ENCODE measurements around the gene PDLIM1.
A peak's percentile ranks its signal among the peaks of the same experiment; 100 is the strongest.

The PDLIM1 gene

GRCh38 chr10:95314192-95314918 lies 23.6 kb upstream of the PDLIM1 start:
- no peak for DNase-seq

- DNase-seq: no peak
These were observed 22.2 kb upstream of the PDLIM1 start for GRCh38 chr10:95312986-95313495.

- no peak for DNase-seq
These were observed 21.5 kb upstream of the PDLIM1 start for GRCh38 chr10:95312257-95312656.

- DNase-seq: no peak
These were observed 19.2 kb upstream of the PDLIM1 start for GRCh38 chr10:95309958-95310357.

GRCh38 chr10:95308389-95309302 lies 17.8 kb upstream of the PDLIM1 start:
- peak; percentile 23 for DNase-seq

GRCh38 chr10:95306851-95307250 lies 16.0 kb upstream of the PDLIM1 start:
- DNase-seq: no peak

GRCh38 chr10:95306318-95306650 lies 15.5 kb upstream of the PDLIM1 start:
- no peak for DNase-seq

GRCh38 chr10:95305606-95306317 lies 15.0 kb upstream of the PDLIM1 start:
- DNase-seq: no peak

- DNase-seq: no peak
These were observed 14.2 kb upstream of the PDLIM1 start for GRCh38 chr10:95304976-95305375.

GRCh38 chr10:95304463-95304862 lies 13.7 kb upstream of the PDLIM1 start:
- no peak for DNase-seq

- DNase-seq: no peak
These were observed 13.1 kb upstream of the PDLIM1 start for GRCh38 chr10:95303950-95304349.

GRCh38 chr10:95303535-95303934 lies 12.7 kb upstream of the PDLIM1 start:
- DNase-seq: no peak

- DNase-seq: no peak
These were observed 9.3 kb upstream of the PDLIM1 start for GRCh38 chr10:95300022-95300539.

- no peak for DNase-seq
These were observed 6.6 kb upstream of the PDLIM1 start for GRCh38 chr10:95297402-95297801.

- no peak for DNase-seq
These were observed 6.0 kb upstream of the PDLIM1 start for GRCh38 chr10:95296764-95297163.

- DNase-seq: peak; percentile 71
These were observed 4.4 kb upstream of the PDLIM1 start for GRCh38 chr10:95295031-95295755.

- DNase-seq: no peak
These were observed 2.8 kb upstream of the PDLIM1 start for GRCh38 chr10:95293631-95294030.

GRCh38 chr10:95291365-95292039 lies 699 bp upstream of the PDLIM1 start:
- DNase-seq: no peak

- no peak for DNase-seq
These were observed 832 bp downstream of the PDLIM1 start for GRCh38 chr10:95289921-95290421.

GRCh38 chr10:95289003-95289920 lies 1.5 kb downstream of the PDLIM1 start:
- no peak for DNase-seq
